DMS 273 treated with DMSO at 0.1 percent for 48 hours (cell line): ENCODE data around the gene PLXNA2.

Experiments used
- DNase-seq: peaks from one replicate; lab custom pipeline; 2025; lab: John Stamatoyannopoulos, UW

PLXNA2 gene

GRCh38 chr1:208243967-208244916 lies at the start of gene PLXNA2:
Gene PLXNA2, minus strand, starts transcription at chr1:208244384. Its CDS starts 26,462 bp downstream, at chr1:208217922.
- peak; percentile 59 for DNase-seq

- no peak for DNase-seq
Observed at GRCh38 chr1:208292908-208293307, 48.7 kb upstream of the PLXNA2 start.

GRCh38 chr1:208291923-208292711 lies 47.9 kb upstream of the PLXNA2 start:
- no peak for DNase-seq

GRCh38 chr1:208291129-208291528 lies 46.9 kb upstream of the PLXNA2 start:
- DNase-seq = no peak

- DNase-seq = no peak
Observed at GRCh38 chr1:208289716-208290115, 45.5 kb upstream of the PLXNA2 start.

GRCh38 chr1:208288495-208288894 lies 44.3 kb upstream of the PLXNA2 start:
- DNase-seq = no peak

- DNase-seq = no peak
Observed at GRCh38 chr1:208280681-208281450, 36.7 kb upstream of the PLXNA2 start.

GRCh38 chr1:208279826-208280588 lies 35.8 kb upstream of the PLXNA2 start:
- DNase-seq = no peak

- no peak for DNase-seq
Observed at GRCh38 chr1:208278638-208279037, 34.5 kb upstream of the PLXNA2 start.

- DNase-seq = no peak
Observed at GRCh38 chr1:208276757-208277435, 32.7 kb upstream of the PLXNA2 start.

GRCh38 chr1:208275083-208275482 lies 30.9 kb upstream of the PLXNA2 start:
- DNase-seq = no peak

- DNase-seq = no peak
Observed at GRCh38 chr1:208273386-208274017, 29.3 kb upstream of the PLXNA2 start.

- no peak for DNase-seq
Observed at GRCh38 chr1:208272713-208273112, 28.5 kb upstream of the PLXNA2 start.

- DNase-seq = peak; percentile 29
Observed at GRCh38 chr1:208272311-208272710, 28.1 kb upstream of the PLXNA2 start.

GRCh38 chr1:208271236-208271635 lies 27.1 kb upstream of the PLXNA2 start:
- DNase-seq = no peak

GRCh38 chr1:208270651-208271141 lies 26.5 kb upstream of the PLXNA2 start:
- DNase-seq = peak; percentile 92

GRCh38 chr1:208269338-208269666 lies 25.1 kb upstream of the PLXNA2 start:
- DNase-seq = no peak

GRCh38 chr1:208268541-208269337 lies 24.6 kb upstream of the PLXNA2 start:
- DNase-seq = no peak

GRCh38 chr1:208265525-208265924 lies 21.3 kb upstream of the PLXNA2 start:
- DNase-seq = no peak

- no peak for DNase-seq
Observed at GRCh38 chr1:208265122-208265469, 20.9 kb upstream of the PLXNA2 start.
